Fibroblast of skin of back (primary cell): Measurements from ENCODE around the gene ARHGAP18. TPM values are rescaled to one million over a fixed set of nuclear protein-coding genes. Genes with fewer than 3 reads are reported as not detected.

Experiments used
- DNase-seq: peaks from one replicate; pipeline ENCODE4 v3.0.0-alpha.2; 2013
- polyA plus RNA-seq, 2 experiments: library from polyadenylated mRNA; unstranded; fragments of 120-200 nt; gene quantifications; one replicate each; pipeline ENCODE4 v1.2.1, GENCODE V29; 2013; ENCODE audit not compliant: insufficient read length in 2 of 2

Gene ARHGAP18, protein sequence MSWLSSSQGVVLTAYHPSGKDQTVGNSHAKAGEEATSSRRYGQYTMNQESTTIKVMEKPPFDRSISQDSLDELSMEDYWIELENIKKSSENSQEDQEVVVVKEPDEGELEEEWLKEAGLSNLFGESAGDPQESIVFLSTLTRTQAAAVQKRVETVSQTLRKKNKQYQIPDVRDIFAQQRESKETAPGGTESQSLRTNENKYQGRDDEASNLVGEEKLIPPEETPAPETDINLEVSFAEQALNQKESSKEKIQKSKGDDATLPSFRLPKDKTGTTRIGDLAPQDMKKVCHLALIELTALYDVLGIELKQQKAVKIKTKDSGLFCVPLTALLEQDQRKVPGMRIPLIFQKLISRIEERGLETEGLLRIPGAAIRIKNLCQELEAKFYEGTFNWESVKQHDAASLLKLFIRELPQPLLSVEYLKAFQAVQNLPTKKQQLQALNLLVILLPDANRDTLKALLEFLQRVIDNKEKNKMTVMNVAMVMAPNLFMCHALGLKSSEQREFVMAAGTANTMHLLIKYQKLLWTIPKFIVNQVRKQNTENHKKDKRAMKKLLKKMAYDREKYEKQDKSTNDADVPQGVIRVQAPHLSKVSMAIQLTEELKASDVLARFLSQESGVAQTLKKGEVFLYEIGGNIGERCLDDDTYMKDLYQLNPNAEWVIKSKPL
- polyA plus RNA-seq (2013, experiment 1 of 2; ENCODE audit: insufficient read length) = 12.2 TPM
- polyA plus RNA-seq (2013, experiment 2 of 2; ENCODE audit: insufficient read length) = 6.6 TPM

DNA sequence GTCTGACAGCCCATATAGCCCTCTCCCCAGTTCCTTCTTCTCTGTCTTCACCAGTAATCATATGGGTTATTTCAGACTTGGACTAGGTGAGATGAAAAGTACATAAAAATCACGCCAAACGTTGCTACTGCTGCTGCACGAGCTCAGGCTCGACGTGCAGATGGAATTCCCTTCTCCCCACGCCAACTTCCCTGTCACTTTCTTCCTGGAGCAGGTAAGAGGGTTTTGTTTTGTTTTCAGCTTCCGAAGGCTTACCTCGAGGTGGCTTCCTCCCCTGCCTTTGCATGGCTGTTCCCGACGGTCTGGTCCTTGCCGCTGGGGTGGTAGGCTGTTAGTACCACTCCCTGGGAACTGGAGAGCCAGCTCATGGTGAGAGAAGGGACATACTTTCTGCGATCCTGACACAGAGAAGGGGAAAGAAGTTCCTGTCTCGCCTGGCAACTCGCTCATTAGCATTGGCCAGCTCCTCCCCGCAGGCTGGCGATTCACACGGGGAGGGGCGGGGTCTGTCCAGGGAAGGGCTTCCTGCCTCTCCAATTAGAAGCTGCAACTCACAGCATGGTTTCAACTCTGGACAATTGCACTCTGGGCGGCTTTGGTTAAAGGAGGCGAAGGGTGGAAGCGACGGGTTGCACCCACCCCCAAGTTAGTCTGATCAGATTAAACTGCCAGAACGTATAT, at the start of gene ARHGAP18:
TSS of gene ARHGAP18 (minus strand) at position 409 of the 681 bp plus-strand sequence. CDS start at position 368, 41 bp downstream.
- DNase-seq = peak; percentile 95

DNA sequence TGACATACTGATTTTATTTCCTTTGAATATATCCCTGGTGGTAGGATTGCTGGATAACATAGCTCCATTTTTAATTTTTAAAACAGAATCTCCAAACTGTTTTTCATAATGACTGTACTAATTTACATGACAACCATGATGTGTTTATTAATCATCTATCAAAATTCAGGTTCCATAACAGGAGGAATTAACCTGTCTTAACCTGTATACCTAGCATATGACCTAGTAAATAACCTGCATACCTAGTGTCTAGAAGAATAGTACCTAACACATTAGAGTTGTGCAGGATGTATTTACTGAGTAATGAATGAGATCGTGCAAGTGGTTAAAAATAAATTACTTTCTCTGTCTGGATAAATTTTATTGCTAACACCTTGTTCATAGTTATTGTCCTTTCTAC, 45.8 kb upstream of the ARHGAP18 start:
- no peak for DNase-seq

DNA sequence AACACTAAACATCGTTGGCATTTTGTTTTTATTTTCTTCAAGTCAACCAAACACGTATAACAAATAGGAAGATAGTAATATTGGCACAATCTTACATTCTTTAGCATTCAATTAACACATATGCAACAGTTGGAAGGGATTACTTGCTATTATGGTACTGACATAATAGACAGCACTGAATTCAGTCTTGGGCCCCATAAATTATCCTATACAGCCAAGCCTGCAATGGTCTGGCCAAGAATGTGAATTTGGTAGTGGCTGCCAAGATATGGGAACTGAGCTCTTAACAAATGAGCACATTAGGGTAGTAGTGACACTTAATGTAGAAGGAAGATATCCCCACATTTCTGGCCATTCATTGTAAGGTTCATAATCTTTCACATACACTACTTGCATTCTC, 44.8 kb upstream of the ARHGAP18 start:
- DNase-seq = no peak

DNA sequence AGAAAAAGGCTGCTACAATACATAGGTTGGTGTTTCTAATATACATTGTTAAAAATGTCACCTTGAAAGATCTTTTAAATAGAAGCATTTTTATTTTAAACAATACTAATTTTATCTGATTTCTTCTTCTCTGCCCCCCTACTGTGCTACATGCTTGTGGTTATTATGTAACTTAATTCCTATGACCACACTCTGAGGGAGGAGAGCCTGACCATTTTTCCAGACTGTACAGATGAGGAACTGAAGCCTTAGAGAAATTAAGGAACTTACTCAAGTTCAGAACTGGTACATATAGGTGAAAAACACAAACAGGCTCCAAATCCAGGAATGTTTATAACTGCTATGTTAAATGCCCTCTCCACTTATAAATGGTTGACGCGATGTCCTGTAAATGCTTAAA, 43.4 kb upstream of the ARHGAP18 start:
- DNase-seq = peak; percentile 77

DNA sequence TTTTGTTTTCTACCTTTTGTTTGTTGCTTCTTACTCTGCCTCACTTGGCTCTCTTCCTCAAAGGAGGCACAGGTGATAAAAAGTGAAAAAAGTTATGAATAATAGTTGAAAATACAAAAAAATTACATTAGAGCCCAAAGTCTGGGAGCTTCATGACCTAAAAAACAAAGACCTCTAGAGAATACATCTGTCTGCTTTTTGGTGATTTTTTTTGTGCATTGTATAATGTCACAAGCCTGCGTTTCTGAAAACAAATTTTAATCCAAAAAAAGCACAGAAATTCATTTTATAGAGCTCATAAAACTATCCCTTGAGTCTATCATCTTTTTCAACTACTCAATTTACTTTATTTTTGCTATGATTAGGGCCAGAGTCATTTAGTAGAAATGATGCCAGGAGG, 41.4 kb upstream of the ARHGAP18 start:
- DNase-seq = no peak

DNA sequence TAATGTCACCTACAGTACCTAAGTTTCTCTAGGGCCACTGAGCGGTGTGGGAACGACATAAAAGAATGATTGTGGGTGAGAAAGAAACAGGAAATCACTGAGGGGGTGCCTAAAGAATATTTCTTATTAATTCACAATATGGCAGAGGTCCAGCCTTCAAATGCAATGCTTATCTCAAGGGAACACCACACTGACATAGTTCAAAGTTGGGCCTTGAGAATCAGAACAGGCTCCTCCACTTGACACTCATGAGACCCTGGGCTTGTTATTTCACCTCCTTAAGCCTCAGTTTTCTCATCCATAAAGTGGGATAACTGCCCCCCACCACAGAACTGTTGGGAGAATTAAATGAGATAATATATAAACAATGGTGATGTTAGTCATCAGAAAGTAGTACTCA, 40.4 kb upstream of the ARHGAP18 start:
- DNase-seq = no peak

DNA sequence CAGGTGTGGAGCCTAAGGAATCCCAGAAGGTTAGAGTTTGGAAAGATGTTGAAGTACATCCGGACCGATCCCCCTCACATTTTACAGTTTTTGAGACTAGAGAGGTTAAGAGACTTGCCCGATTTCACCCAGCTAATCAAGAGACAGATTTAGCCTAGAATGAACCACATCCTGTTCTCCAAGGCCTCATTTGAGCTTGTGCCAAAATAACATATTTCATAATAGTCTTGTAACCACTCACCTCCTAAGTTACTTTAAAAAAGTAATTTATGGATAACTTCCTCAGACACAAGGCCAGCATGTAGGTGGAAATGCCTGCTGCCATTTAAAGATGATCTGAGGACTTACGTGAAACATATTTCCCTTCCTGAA, 39.8 kb upstream of the ARHGAP18 start:
- peak; percentile 82 for DNase-seq

DNA sequence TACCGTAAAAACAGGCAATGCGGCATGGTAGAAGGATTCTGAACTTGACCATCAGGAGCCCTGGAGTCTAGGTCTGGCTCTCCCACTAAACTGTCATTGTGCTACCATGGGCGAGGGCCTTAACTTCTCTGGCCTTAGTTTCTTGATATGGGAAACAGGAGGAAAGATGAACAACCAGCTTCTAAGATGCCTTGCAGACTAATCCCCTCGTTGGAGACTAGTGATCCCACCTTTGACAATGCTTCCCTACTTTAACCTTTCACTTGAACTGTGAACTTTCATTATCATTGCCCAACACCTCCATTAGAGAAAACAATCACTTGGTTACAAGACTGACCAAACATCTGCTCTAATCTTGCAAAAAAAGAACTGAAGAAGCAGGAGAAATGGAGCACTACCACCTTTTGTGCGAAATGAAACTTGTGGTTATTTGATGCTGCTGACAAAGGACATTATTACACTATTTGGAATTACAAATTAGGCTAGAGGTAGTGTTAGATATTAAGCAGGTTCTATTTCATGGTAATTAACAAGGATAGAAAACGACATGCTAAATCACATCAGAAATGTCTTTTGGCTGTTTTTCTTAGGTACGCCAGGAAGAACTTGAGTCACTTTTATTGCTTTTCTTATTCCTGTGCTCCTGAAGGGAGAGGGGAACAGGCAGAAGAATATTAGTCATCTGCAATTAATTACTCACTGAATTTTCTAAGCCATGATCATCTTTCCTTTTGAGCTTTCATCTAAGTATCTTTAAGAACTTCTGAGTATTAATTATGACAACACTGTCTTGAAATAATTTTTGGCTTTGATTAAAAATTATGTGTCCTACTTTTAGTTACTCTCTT, 39.1 kb upstream of the ARHGAP18 start:
- peak; percentile 72 for DNase-seq

DNA sequence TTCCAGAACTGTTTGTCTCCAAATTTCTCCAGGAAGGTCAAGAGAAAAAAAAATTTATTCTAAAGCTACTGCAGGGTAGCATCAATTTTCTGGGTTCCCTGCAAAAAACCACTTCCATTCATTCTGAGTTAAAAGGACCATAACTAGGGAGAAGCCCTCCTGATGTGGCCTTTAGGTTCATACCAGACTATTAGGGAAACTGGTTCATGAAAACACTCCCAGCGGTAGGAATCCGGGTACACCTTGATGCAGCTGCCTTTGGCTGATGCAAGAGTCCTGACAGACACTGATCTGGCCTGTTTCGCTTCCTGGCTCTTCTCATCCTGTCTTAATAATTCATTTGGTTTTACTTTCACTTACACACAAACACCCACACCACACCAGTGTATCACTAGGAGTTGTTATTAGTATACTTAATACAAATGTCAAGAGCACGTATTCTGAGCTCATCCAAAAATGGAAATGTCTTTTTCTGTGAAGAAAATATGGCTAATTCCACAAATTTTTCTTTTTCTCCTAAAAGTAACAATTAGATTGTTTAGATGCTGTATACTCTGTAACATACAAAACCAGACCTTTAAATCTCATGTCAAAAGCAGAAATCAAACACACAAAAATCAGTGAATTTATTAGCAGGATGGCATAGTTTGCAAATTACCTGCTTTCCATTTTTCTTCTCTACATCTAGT, 38.4 kb upstream of the ARHGAP18 start:
- DNase-seq = peak; percentile 50

DNA sequence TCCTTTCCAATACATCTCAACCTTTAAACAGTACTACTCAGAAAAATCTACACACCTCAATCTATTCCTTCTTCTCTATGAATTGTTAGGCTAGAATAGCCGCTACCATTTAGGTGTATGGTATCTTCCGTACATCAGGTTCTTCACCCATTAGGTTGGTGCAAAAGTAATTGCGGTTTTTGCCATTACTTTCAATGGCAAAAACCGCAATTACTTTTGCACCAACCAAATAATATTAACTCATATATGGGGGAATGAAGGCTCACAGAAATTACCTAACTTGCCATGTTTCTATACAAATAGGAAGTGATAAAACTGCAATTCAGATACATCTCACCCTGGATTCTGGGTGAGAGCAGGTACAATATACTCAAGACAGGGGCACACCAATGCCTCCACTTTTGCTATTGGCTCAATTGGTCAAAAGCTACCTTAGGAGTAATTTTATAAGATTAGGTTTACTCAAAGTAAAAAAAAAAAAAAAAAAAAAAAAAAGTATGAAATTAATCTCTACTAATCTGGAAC, 37.7 kb upstream of the ARHGAP18 start:
- DNase-seq = no peak

DNA sequence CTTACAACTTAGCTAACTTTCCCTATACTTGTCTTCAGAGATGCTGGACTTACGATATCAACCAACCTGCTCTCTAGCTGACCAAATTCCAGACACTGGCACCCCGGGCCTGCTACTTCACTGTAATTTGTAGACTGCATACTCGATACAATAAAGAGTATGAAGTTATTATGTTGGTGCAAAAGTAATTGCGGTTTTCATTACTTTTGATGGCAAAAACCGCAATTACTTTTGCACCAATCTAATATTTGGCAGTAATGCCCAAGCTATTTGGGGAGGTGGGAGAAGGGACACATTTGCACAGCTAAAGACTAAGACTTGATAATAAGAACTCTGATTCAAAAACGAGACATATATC, 34.9 kb upstream of the ARHGAP18 start:
- no peak for DNase-seq

DNA sequence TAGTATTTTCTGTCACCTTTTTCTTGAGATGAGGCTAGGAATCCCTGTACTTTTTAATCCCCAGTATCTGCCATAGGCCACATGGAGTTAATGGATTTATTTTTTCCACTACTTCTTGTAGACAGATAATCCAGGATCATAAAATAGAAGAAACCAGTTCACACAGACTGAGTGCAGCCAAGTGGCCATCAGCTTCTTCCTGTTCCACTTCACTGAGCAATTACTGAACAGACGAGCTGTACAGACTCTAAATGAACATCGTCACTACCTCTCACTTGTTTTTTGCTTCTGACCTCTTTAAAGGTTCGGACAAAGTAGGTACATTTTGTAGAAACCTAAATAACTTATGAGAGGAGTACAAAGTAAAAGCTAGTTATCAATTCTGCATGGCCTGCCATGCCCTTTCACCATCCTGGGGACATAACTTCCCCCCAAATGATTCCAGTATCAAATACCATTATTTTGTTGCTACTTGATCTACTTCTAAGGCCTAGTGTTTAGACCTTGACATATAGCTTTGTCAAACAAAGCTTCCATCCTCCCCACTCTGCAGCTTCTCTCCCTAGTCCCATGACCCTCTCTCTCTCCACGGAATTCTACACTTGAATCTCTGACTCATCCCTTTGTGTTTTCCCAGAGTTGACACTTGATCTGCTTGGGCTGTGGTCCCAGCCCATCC, 34.4 kb upstream of the ARHGAP18 start:
- peak; percentile 88 for DNase-seq

DNA sequence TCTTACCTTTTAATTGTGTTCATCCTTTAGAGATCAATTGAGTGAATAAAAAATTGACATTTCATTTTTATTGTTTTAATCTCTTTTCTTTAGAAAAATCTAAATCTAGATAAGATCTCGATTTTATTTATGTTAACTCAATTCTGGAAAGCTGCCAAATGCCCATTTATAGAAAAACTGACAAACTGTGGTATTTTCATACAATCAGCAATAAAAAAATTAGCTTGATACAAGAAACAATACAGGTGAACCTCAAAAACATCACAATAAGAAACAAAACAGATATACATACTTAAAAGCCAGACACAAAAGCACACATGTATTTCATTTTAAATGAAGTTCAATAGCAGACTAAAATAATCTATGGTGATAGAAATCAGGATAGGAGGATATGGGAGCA, 30.0 kb upstream of the ARHGAP18 start:
- DNase-seq = no peak

DNA sequence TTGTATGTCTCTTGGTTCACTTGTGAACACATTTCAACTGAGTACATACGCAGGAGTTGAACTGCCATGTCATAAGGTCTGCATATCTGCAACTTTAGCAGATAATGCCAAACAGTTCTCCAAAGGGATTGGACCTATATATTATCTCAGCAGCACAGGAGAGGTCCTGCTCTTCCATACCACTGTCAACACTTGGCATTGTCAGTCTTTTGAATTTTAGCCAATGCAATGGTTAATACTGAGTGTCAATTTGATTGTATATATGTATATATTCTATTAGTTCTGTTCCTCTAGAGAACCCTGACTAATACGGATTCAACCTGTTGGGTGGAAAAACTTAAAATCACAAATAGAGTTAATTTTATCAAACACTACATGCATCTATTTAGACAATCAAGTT, 26.1 kb upstream of the ARHGAP18 start:
- DNase-seq = no peak

DNA sequence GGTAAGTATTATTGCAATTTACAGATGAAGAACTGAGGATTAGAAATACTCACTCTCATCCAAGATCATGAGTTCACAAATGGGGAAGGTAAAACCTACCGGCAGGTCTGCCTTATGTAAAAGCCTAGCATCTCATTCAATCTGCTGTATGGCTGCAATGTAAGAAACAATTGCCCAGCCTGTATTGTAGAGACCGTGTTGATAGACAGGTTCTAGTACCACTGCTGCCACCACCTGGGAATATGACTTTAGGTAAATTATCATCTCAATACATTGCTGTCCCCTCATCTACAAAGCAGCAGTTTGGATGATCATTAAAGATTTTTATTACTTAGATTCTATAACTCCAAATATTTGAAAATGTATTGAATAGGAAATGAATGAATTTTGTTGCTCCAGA, 23.3 kb upstream of the ARHGAP18 start:
- DNase-seq = no peak

DNA sequence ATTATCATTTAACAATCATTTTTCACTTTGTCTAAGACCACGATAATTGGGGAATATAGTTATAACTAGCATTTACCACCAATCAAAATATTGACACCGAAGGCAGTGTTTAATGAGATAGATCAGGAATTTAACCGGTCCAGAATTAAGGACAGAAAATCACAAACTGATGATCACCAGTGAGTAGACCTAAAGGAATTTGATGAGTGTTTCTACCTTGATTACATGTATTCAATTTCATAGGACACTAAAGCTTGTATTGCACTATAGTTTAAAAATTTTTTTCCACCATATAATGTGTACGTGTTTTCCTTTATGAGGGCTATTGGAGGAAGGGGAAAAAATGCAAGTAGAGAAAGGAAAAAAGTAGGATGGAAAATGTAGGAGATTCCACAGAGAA, 22.6 kb upstream of the ARHGAP18 start:
- DNase-seq = no peak

DNA sequence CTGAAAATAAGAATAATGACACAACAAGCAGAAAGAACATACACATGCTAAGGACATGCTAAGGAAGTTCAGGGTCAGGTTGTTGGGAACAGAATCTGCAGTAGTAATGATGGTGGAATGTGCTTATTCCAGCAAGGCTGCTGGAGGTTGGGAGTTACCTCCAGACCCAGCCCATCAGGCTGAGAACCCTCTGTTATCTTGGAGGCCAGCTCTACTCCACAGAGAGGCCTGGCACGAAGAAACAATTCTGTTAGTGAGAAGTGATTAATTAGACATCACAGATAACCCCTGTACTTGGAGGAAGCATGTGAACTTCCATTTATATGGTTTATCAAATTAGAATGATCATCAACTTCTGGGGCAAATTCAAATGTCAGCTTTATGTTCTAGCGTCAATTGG, 22.1 kb upstream of the ARHGAP18 start:
- DNase-seq = no peak

DNA sequence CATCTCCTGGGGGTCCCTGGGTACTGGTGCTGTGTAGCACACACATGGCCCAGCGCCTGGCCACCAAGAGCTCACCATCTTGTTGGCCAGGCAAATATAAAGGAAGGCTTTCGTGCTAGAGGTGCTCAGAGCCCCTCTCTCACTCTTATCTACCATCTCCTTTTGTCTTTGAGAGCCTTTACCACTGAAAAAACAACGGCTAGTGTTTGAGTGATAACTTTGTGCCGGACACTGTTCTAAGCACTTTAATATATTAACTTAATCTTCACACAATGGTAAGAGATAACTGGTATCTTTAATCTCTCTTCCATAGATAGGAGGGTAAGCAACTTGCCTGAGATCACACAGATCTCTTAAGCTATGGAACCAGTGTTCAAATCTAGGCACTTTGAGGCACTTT, 21.5 kb upstream of the ARHGAP18 start:
- DNase-seq = no peak

DNA sequence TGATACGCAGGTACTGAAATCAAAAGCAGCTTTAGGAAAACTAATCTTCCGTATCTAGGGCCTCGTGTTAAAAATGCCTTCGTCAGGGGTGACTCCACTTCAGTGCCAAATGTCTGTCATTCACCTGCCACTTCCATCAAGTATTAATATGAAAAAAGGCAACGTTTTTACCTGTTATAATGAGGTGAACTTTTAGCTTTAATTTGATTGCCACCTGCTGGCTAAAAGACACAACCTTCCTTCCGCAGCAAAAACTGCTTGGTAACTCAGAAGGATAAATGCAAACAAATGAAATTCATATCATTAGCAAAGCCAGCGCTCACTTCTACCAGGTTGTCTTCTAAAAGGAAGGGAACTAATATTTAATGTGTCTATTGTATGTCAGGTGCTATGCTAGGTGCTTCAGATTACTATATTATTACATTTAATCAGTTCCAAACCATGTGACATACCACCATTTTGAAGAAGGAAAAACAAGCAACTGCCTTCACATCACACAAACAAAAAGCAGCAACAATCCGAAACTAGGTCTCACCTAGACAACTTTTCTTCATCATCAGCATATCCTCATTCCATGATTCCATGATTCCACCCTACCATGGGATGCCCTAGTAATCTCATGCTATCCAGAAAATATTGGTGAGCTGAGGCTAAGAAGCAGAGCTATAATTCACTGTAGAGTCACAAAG, 20.6 kb upstream of the ARHGAP18 start:
- no peak for DNase-seq

DNA sequence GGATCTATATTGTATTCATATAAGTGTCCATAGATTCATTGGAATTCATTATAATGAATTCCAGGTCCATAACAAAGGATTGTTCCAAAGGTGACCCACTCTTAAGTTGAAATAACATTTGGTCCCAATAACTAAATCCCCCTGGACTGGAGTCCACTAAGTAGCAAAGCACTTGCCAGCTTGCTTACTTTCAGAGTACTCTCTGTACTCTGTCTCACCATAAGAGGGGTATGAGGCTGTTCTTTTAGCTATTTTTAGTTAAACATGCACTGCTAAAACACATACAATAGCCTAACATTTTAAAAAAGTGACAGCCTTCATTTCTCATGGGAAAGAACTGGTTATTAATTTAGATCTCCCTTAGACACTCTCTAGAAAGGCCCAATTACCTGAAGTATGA, 16.7 kb upstream of the ARHGAP18 start:
- no peak for DNase-seq

DNA sequence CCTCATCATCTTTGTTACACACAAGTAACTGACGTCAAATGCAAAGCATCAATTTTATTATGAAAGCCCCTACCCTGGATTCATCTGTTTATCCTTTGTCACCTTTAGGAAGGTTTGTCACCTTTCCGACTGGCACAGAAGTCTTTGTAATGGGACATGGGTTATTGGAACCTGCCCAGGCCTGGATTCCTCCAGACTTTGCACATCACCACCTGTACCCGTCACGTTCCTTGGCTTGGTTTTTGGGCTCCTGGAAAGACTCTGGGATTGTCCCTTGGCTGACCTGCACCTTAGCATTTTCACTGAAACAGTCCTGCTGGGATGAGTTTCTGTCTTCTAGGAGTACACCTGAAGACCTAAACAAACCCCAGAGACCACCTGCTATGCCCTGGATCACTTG, 15.4 kb upstream of the ARHGAP18 start:
- DNase-seq = no peak
